SK-N-SH (cell line): ENCODE results near the gene DMD. TPM values are rescaled to one million over a fixed set of nuclear protein-coding genes. Genes with fewer than 3 reads are reported as not detected.

Source experiments
- CTCF ChIA-PET: fragments of 300-600, 350-600 bp; formaldehyde crosslinking; extraction: SDS; loops from one replicate; lab custom pipeline; 2021; lab: Yijun Ruan, JAX
- POLR2A ChIA-PET: fragments of 350-600 bp; sonication (Branson Sonifier 250); formaldehyde crosslinking; extraction: SDS; loops from one replicate; lab custom pipeline; 2020; ENCODE audit warnings: antibody characterized with exemption, inconsistent platforms; lab: Yijun Ruan, JAX
- DNase-seq: peaks from one replicate; pipeline ENCODE4 v3.0.0; 2012
- H2AFZ ChIP-seq: fragments of 200-600 bp; sonication (generic); 2 replicates; pipeline ENCODE4 v1.8.1; 2016; ENCODE audit warnings: antibody characterized with exemption, mild to moderate bottlenecking, low read depth
- H3F3A ChIP-seq: fragments of 200-600 bp; sonication (generic); replicated peaks from 2 replicates; pipeline ENCODE3; 2016; ENCODE audit warnings: antibody characterized with exemption, mild to moderate bottlenecking; ENCODE audit not compliant: insufficient read depth
- H3K27ac ChIP-seq, 2 experiments: fragments of 200-500 bp in 1 of 2; fragments of 200-600 bp in 1 of 2; sonication (Bioruptor generic) in 1 of 2; sonication (generic), shearing (Covaris generic) in 1 of 2; 2 replicates each; pipeline versions ENCODE4 v1.5.1 to v1.6.1; 2014 to 2016; ENCODE audit warnings: low read depth in 2 of 2, inconsistent platforms in 1 of 2, low read length in 1 of 2, mild to moderate bottlenecking in 1 of 2, mixed read lengths in 1 of 2
- H3K27me3 ChIP-seq: fragments of 200-600 bp; sonication (generic), shearing (Covaris generic); 2 replicates; pipeline ENCODE4 v1.6.1; 2016; ENCODE audit warnings: mixed run types; ENCODE audit not compliant: insufficient read depth
- H3K36me3 ChIP-seq, 2 experiments: fragments of 200-500 bp in 1 of 2; fragments of 200-600 bp in 1 of 2; sonication (Bioruptor generic) in 1 of 2; sonication (generic) in 1 of 2; replicated peaks in 1 of 2; 2 replicates each; pipeline versions ENCODE3 to v1.5.1; 2014 to 2016; ENCODE audit warnings: low read length in 1 of 2, mild to moderate bottlenecking in 1 of 2; ENCODE audit not compliant: insufficient read depth in 2 of 2, control insufficient read depth in 1 of 2
- H3K4me1 ChIP-seq, 2 experiments: fragments of 200-500 bp in 1 of 2; fragments of 200-600 bp in 1 of 2; sonication (Bioruptor generic) in 1 of 2; sonication (generic), shearing (Covaris generic) in 1 of 2; 2 replicates each; pipeline versions ENCODE4 v1.5.1 to v1.6.1; 2014 to 2016; ENCODE audit warnings: low read depth in 1 of 2, low read length in 1 of 2, mixed run types in 1 of 2; ENCODE audit not compliant: insufficient read depth in 2 of 2, control insufficient read depth in 1 of 2
- H3K4me2 ChIP-seq: fragments of 200-600 bp; sonication (generic), shearing (Covaris generic); 2 replicates; pipeline ENCODE4 v1.6.1; 2017; ENCODE audit warnings: mixed run types
- H3K4me3 ChIP-seq, 2 experiments: fragments of 200-500 bp in 1 of 2; fragments of 200-600 bp in 1 of 2; sonication (Bioruptor generic) in 1 of 2; sonication (generic), shearing (Covaris generic) in 1 of 2; 2 replicates each; pipeline versions ENCODE4 v1.5.1 to v1.8.1; 2014 to 2016; ENCODE audit warnings: low read depth in 2 of 2, inconsistent platforms in 1 of 2, low read length in 1 of 2, mild to moderate bottlenecking in 1 of 2, mixed read lengths in 1 of 2, moderate library complexity in 1 of 2
- H3K79me2 ChIP-seq: fragments of 200-600 bp; sonication (generic); 2 replicates; pipeline ENCODE4 v1.8.1; 2017; ENCODE audit warnings: mild to moderate bottlenecking; ENCODE audit not compliant: insufficient read depth
- H3K9ac ChIP-seq: fragments of 200-600 bp; sonication (generic); 2 replicates; pipeline ENCODE4 v1.6.1; 2017; ENCODE audit warnings: mixed run types
- H3K9me2 ChIP-seq: fragments of 200-600 bp; sonication (generic); 2 replicates; pipeline ENCODE4 v1.6.1; 2017; ENCODE audit warnings: mixed run types
- H3K9me3 ChIP-seq: fragments of 200-600 bp; sonication (generic); 2 replicates; pipeline ENCODE4 v1.6.1; 2017; ENCODE audit warnings: mixed run types, mild to moderate bottlenecking, moderate library complexity
- H4K20me1 ChIP-seq: fragments of 200-600 bp; sonication (generic); 2 replicates; pipeline ENCODE4 v1.6.1; 2017; ENCODE audit warnings: mild to moderate bottlenecking, mixed run types; ENCODE audit not compliant: insufficient read depth
- CHD2 ChIP-seq: fragments of 150-350 bp; IDR thresholded peaks from 2 replicates; pipeline ENCODE4 v1.6.1; 2018; ENCODE audit warnings: low read length; ENCODE audit not compliant: partially characterized antibody
- ELF1 ChIP-seq: IDR thresholded peaks from 2 replicates; pipeline ENCODE4 v1.4.0; 2012
- EP300 ChIP-seq, 2 experiments: IDR thresholded peaks; 2 replicates each; pipeline versions ENCODE4 v1.4.0 to v1.6.1; 2012; ENCODE audit warnings: borderline replicate concordance in 1 of 2, low read depth in 1 of 2, low read length in 1 of 2
- EZH2phosphoT487 ChIP-seq: fragments of 200-600 bp; sonication (generic); IDR thresholded peaks from 2 replicates; pipeline ENCODE4 v1.6.1; 2017; ENCODE audit warnings: low read depth, mixed run types, mild to moderate bottlenecking, antibody characterized with exemption, moderate library complexity, borderline replicate concordance
- GABPA ChIP-seq: IDR thresholded peaks from 2 replicates; pipeline ENCODE4 v1.4.0; 2012; ENCODE audit warnings: low read depth, mild to moderate bottlenecking
- GATA2 ChIP-seq: sonication (generic); formaldehyde crosslinking; IDR thresholded peaks from 2 replicates; pipeline ENCODE4 v1.5.0; 2020; ENCODE audit warnings: mild to moderate bottlenecking, missing genetic modification reagents
- IRF3 ChIP-seq: fragments of 150-350 bp; IDR thresholded peaks from 2 replicates; pipeline ENCODE4 v1.6.1; 2016; ENCODE audit warnings: mild to moderate bottlenecking, low read depth, low read length
- MAX ChIP-seq: IDR thresholded peaks from 2 replicates; pipeline ENCODE4 v1.4.0; 2012; ENCODE audit warnings: low read depth
- MEF2A ChIP-seq: IDR thresholded peaks from 2 replicates; pipeline ENCODE4 v1.4.0; 2012; ENCODE audit warnings: low read depth, borderline replicate concordance
- MXI1 ChIP-seq: IDR thresholded peaks from 2 replicates; pipeline ENCODE4 v1.6.1; 2012; ENCODE audit warnings: mild to moderate bottlenecking, low read depth, low read length, improper control_type of control experiment
- NFIC ChIP-seq: IDR thresholded peaks from 2 replicates; pipeline ENCODE4 v1.4.0; 2012; ENCODE audit warnings: borderline replicate concordance
- NRF1 ChIP-seq: IDR thresholded peaks from 2 replicates; pipeline ENCODE4 v1.6.1; 2012; ENCODE audit warnings: low read depth, mild to moderate bottlenecking, low read length
- PBX3 ChIP-seq: IDR thresholded peaks from 2 replicates; pipeline ENCODE4; 2012
- RAD21 ChIP-seq: IDR thresholded peaks from 2 replicates; pipeline ENCODE4 v1.6.1; 2012; ENCODE audit warnings: mild to moderate bottlenecking, low read length
- RFX5 ChIP-seq: IDR thresholded peaks from 2 replicates; pipeline ENCODE4 v1.6.1; 2012; ENCODE audit warnings: mild to moderate bottlenecking, improper control_type of control experiment, low read length
- SIN3A ChIP-seq: IDR thresholded peaks from 2 replicates; pipeline ENCODE4 v1.6.1; 2012; ENCODE audit warnings: low read depth, mild to moderate bottlenecking, low read length, moderate library complexity, borderline replicate concordance
- TAF1 ChIP-seq: IDR thresholded peaks from 2 replicates; pipeline ENCODE4 v1.6.1; 2012; ENCODE audit warnings: low read depth, mild to moderate bottlenecking, low read length, moderate library complexity, borderline replicate concordance
- TCF12 ChIP-seq: IDR thresholded peaks from 2 replicates; pipeline ENCODE4 v1.4.0; 2012
- USF1 ChIP-seq: IDR thresholded peaks from 2 replicates; pipeline ENCODE4 v1.4.0; 2012; ENCODE audit warnings: low read depth, borderline replicate concordance
- YY1 ChIP-seq: IDR thresholded peaks from 2 replicates; pipeline ENCODE4 v1.4.0; 2012; ENCODE audit warnings: low read depth, mild to moderate bottlenecking
- WGBS: methylation state at CpG from one replicate; pipeline ENCODE4 v1.1.6; 2017; ENCODE audit warnings: low lambda C conversion rate; 5-methylcytosine and 5-hydroxymethylcytosine counted together
- polyA plus RNA-seq, 3 experiments: library from polyadenylated mRNA; depleted of rRNA; stranded (reverse); fragments of >200 nt; gene quantifications; 2 replicates each; pipeline ENCODE4 v1.2.3, GENCODE V29; 2012

DMD gene
- polyA plus RNA-seq, 1 of the 3 experiments (the other 2 are of a cell fraction): 3.9 TPM

- H3K9me3 ChIP-seq: no peaks in the 10 kb centered on the region
- WGBS: 48% methylated on average over 2 of the region's 2 CpGs
- no peak overlapping the region for H3K9ac ChIP-seq
- DNase-seq: no peak
- TF ChIP-seq EZH2phosphoT487 (no peak), TAF1 (no peak), YY1 (no peak), USF1 (no peak), IRF3 (no peak), RAD21 (no peak), PBX3 (no peak), ELF1 (no peak), GABPA (no peak), TCF12 (no peak), MEF2A (no peak)
- no peak overlapping the region for H2AFZ ChIP-seq
- no peaks in the 10 kb centered on the region for H4K20me1 ChIP-seq
- H3K36me3 ChIP-seq: no peaks in the 10 kb centered on the region
- no peak overlapping the region for H3K4me2 ChIP-seq
- no peaks in the 10 kb centered on the region for H3K27me3 ChIP-seq
- H3K4me3 ChIP-seq: peak overlapping the region in 1 of 2 experiments; percentile 11; a peak in 1 of 4 replicates
- no peaks in the 10 kb centered on the region for H3K9me2 ChIP-seq
- ChIA-PET CTCF (interaction anchor here (1.4 kb wide), 1 partner anchor 31 kb away, joined by 4 read pairs; no protein-coding TSS in a partner anchor), POLR2A (no interaction called here)
- H3F3A ChIP-seq: no peaks in the 10 kb centered on the region
- H3K4me1 ChIP-seq: no peaks in the 10 kb centered on the region
- H3K27ac ChIP-seq: no peak overlapping the region
- H3K79me2 ChIP-seq: no peaks in the 10 kb centered on the region
Measured at GRCh38 chrX:31228909-31229308, 1982.4 kb downstream of the DMD start.

GRCh38 chrX:31228415-31228832, 1982.9 kb downstream of the DMD start:
- Histone ChIP-seq H4K20me1 (no peaks in the 10 kb centered on the region), H3K4me3 (peak overlapping the region in 1 of 2 experiments; percentile 11; a peak in 1 of 4 replicates), H3K9me3 (no peaks in the 10 kb centered on the region), H3K36me3 (no peaks in the 10 kb centered on the region), H3K27me3 (no peaks in the 10 kb centered on the region), H3K9ac (no peak overlapping the region), H3F3A (no peaks in the 10 kb centered on the region), H3K27ac (no peak overlapping the region), H3K4me1 (no peaks in the 10 kb centered on the region), H3K4me2 (no peak overlapping the region), H3K9me2 (no peaks in the 10 kb centered on the region), H3K79me2 (no peaks in the 10 kb centered on the region), H2AFZ (no peak overlapping the region)
- ChIA-PET CTCF (interaction anchor here (1.4 kb wide), 1 partner anchor 31 kb away, joined by 4 read pairs; no protein-coding TSS in a partner anchor), POLR2A (no interaction called here)
- DNase-seq: no peak
- TF ChIP-seq CHD2 (no peak), MAX (no peak), MEF2A (no peak), RFX5 (no peak), TCF12 (no peak), GATA2 (no peak), EP300 (IDR thresholded peaks at IDR 0.05; ENCODE audit: borderline replicate concordance in 1 of 2, low read depth in 1 of 2, low read length in 1 of 2) (no peak), PBX3 (no peak), NFIC (no peak), IRF3 (no peak), TAF1 (no peak), MXI1 (no peak), USF1 (no peak), NRF1 (no peak), SIN3A (no peak)
- 55% methylated on average over 6 of the region's 6 CpGs for WGBS
